Hepatocyte (in vitro differentiated cells): ENCODE data around the gene SETBP1. TPM values are rescaled to one million over a fixed set of nuclear protein-coding genes. Genes with fewer than 3 reads are reported as not detected.

Experiments
- DNase-seq: peaks from one replicate; pipeline ENCODE4 v3.0.0-alpha.2; 2016; ENCODE audit warnings: low spot score
- H2AFZ ChIP-seq: fragments of 200-600 bp; sonication (generic); 2 replicates; pipeline ENCODE4 v1.6.0; 2016; ENCODE audit warnings: antibody characterized with exemption, mild to moderate bottlenecking
- H3K27ac ChIP-seq: fragments of 200-600 bp; sonication (generic); 2 replicates; pipeline ENCODE4 v1.5.1; 2016; ENCODE audit warnings: mild to moderate bottlenecking
- H3K27me3 ChIP-seq: fragments of 200-600 bp; sonication (generic); 2 replicates; pipeline ENCODE4 v1.6.1; 2016
- H3K36me3 ChIP-seq: fragments of 200-600 bp; sonication (generic); replicated peaks from 2 replicates; pipeline ENCODE4 v1.5.1; 2016; ENCODE audit warnings: low read depth; ENCODE audit not compliant: insufficient read depth
- H3K4me1 ChIP-seq: fragments of 200-600 bp; sonication (generic); 2 replicates; pipeline ENCODE4 v1.5.1; 2016; ENCODE audit warnings: mild to moderate bottlenecking, moderate library complexity; ENCODE audit not compliant: insufficient read depth
- H3K4me2 ChIP-seq: fragments of 200-600 bp; sonication (generic); 2 replicates; pipeline ENCODE4 v1.6.0; 2016
- H3K4me3 ChIP-seq: fragments of 200-600 bp; sonication (generic); 2 replicates; pipeline ENCODE4 v1.5.1; 2016; ENCODE audit warnings: mild to moderate bottlenecking
- H3K79me2 ChIP-seq: fragments of 200-600 bp; sonication (generic); 2 replicates; pipeline ENCODE4 v1.6.0; 2017; ENCODE audit warnings: mild to moderate bottlenecking
- H3K9me2 ChIP-seq: fragments of 200-600 bp; sonication (generic); replicated peaks from 2 replicates; pipeline ENCODE4 v1.6.0; 2017; ENCODE audit warnings: mild to moderate bottlenecking; ENCODE audit not compliant: insufficient read depth
- H3K9me3 ChIP-seq: fragments of 200-600 bp; sonication (generic); 2 replicates; pipeline ENCODE4 v1.5.1; 2016; ENCODE audit warnings: low read depth, mild to moderate bottlenecking
- H4K20me1 ChIP-seq: fragments of 200-600 bp; sonication (generic); 2 replicates; pipeline ENCODE4 v1.6.0; 2016; ENCODE audit warnings: mild to moderate bottlenecking; ENCODE audit not compliant: insufficient read depth, poor library complexity, severe bottlenecking
- CTCF ChIP-seq: fragments of 200-600 bp; sonication (generic); IDR thresholded peaks from 2 replicates; pipeline ENCODE4 v1.5.1; 2016; ENCODE audit warnings: antibody characterized with exemption, mild to moderate bottlenecking; ENCODE audit not compliant: poor library complexity
- EZH2 ChIP-seq: fragments of 200-600 bp; sonication (generic); IDR thresholded peaks from 2 replicates; pipeline ENCODE4 v1.6.1; 2016; ENCODE audit warnings: antibody characterized with exemption, mild to moderate bottlenecking, borderline replicate concordance
- EZH2phosphoT487 ChIP-seq: fragments of 200-600 bp; sonication (generic); IDR thresholded peaks from one replicate; pipeline ENCODE4 v1.6.1; 2018; ENCODE audit warnings: antibody characterized with exemption, mild to moderate bottlenecking, low read depth, moderate library complexity; ENCODE audit not compliant: unreplicated experiment, severe bottlenecking
- WGBS: methylation state at CpG from one replicate; pipeline ENCODE4 v1.1.6; 2016; ENCODE audit warnings: low lambda C conversion rate; ENCODE audit errors: missing lambda C conversion rate; 5-methylcytosine and 5-hydroxymethylcytosine counted together
- polyA plus RNA-seq: library from polyadenylated mRNA; unstranded; fragments of >200 nt; fragmentation: Nextera tagmentation; extraction: Ambion mirVana; gene quantifications from 2 replicates; pipeline ENCODE4 v1.2.1, GENCODE V29; 2016
- total RNA-seq: library from RNA; depleted of rRNA; stranded (reverse); fragments of >200 nt; gene quantifications from 2 replicates; pipeline ENCODE4 v1.2.3, GENCODE V29; 2014

The SETBP1 gene
- total and polyA plus RNA-seq, 2 experiments from 2014 or later: 10.3 to 21.1 TPM

GRCh38 chr18:44840058-44840790 is 159.5 kb downstream of the SETBP1 start:
- DNase-seq: no peak

GRCh38 chr18:44841221-44841620 is 160.5 kb downstream of the SETBP1 start:
- H3K4me2 ChIP-seq: no peak overlapping the region
- 85% methylated on average over 4 of the region's 4 CpGs for WGBS
- no peak overlapping the region for H3K4me3 ChIP-seq
- H3K79me2 ChIP-seq: peaks cover 55% of the 10 kb centered on the region
- no peak for TF ChIP-seq EZH2phosphoT487
- TF ChIP-seq EZH2: no peak
- no peak for TF ChIP-seq CTCF
- no peak overlapping the region for H2AFZ ChIP-seq
- H3K27me3 ChIP-seq: no peaks in the 10 kb centered on the region
- no peaks in the 10 kb centered on the region for H3K36me3 ChIP-seq
- no peaks in the 10 kb centered on the region for H3K9me3 ChIP-seq
- no peaks in the 10 kb centered on the region for H4K20me1 ChIP-seq
- H3K9me2 ChIP-seq: no peaks in the 10 kb centered on the region
- H3K27ac ChIP-seq: peak overlapping the region; percentile 8
- peaks cover 22% of the 10 kb centered on the region for H3K4me1 ChIP-seq
- no peak for DNase-seq

More at GRCh38 chr18:44840058-44840790, 159.5 kb downstream of the SETBP1 start:
- 69% methylated on average over 5 of the region's 5 CpGs for WGBS
- Histone ChIP-seq H3K79me2 (peaks cover 54% of the 10 kb centered on the region), H3K27me3 (no peaks in the 10 kb centered on the region), H4K20me1 (no peaks in the 10 kb centered on the region), H3K9me2 (no peaks in the 10 kb centered on the region), H3K27ac (peak overlapping the region; percentile 8), H2AFZ (no peak overlapping the region), H3K9me3 (no peaks in the 10 kb centered on the region), H3K4me1 (peaks cover 26% of the 10 kb centered on the region), H3K4me2 (no peak overlapping the region), H3K4me3 (no peak overlapping the region), H3K36me3 (no peaks in the 10 kb centered on the region)
- TF ChIP-seq EZH2phosphoT487 (no peak), EZH2 (no peak), CTCF (no peak)

GRCh38 chr18:44841752-44842587 is 161.3 kb downstream of the SETBP1 start:
- H4K20me1 ChIP-seq: no peaks in the 10 kb centered on the region
- peaks cover 49% of the 10 kb centered on the region for H3K79me2 ChIP-seq
- H3K27ac ChIP-seq: no peak overlapping the region
- DNase-seq: no peak
- WGBS: 87% methylated on average over 10 of the region's 10 CpGs
- no peaks in the 10 kb centered on the region for H3K36me3 ChIP-seq
- no peak overlapping the region for H2AFZ ChIP-seq
- peaks cover 22% of the 10 kb centered on the region for H3K4me1 ChIP-seq
- no peak overlapping the region for H3K4me2 ChIP-seq
- no peaks in the 10 kb centered on the region for H3K9me3 ChIP-seq
- H3K4me3 ChIP-seq: no peak overlapping the region
- H3K27me3 ChIP-seq: no peaks in the 10 kb centered on the region
- TF ChIP-seq CTCF (no peak), EZH2phosphoT487 (no peak), EZH2 (no peak)
- H3K9me2 ChIP-seq: no peaks in the 10 kb centered on the region
